Astrocyte (in vitro differentiated cells and primary cell): Measurements from ENCODE around the gene ATP13A1. TPM values are rescaled to one million over a fixed set of nuclear protein-coding genes. Genes with fewer than 3 reads are reported as not detected.

Experiments used
- DNase-seq: peaks from one replicate; pipeline ENCODE4 v3.0.0-alpha.2; 2010; ENCODE audit warnings: low read depth
- FAIRE-seq: peaks from 2 replicates; lab custom pipeline; 2011; peaks lifted over from hg19 to GRCh38; lab: Jason Lieb, UNC
- H2AFZ ChIP-seq: 2 replicates; pipeline ENCODE4 v1.6.0; 2012; ENCODE audit warnings: low read depth, low read length, inconsistent platforms
- H3K27ac ChIP-seq: 2 replicates; pipeline ENCODE4 v1.5.1; 2011; ENCODE audit warnings: low read depth, low read length, inconsistent platforms
- H3K27me3 ChIP-seq: 2 replicates; pipeline ENCODE4 v1.6.0; 2011; ENCODE audit warnings: low read length, inconsistent platforms; ENCODE audit not compliant: insufficient read depth
- H3K36me3 ChIP-seq: 2 replicates; pipeline ENCODE4 v1.5.1; 2011; ENCODE audit warnings: low read length, inconsistent platforms; ENCODE audit not compliant: insufficient read depth
- H3K4me1 ChIP-seq: 2 replicates; pipeline ENCODE4 v1.5.1; 2011; ENCODE audit warnings: low read length, inconsistent platforms; ENCODE audit not compliant: insufficient read depth
- H3K4me2 ChIP-seq: 2 replicates; pipeline ENCODE4 v1.6.0; 2012; ENCODE audit warnings: low read length, inconsistent platforms
- H3K4me3 ChIP-seq: 2 replicates; pipeline ENCODE4 v1.5.1; 2011; ENCODE audit warnings: low read depth, mild to moderate bottlenecking, low read length, inconsistent platforms; ENCODE audit not compliant: insufficient read depth
- H3K79me2 ChIP-seq: 2 replicates; pipeline ENCODE4 v1.6.0; 2012; ENCODE audit warnings: mild to moderate bottlenecking, low read length, inconsistent platforms; ENCODE audit not compliant: insufficient read depth
- H3K9ac ChIP-seq: 2 replicates; pipeline ENCODE4 v1.6.0; 2012; ENCODE audit warnings: mild to moderate bottlenecking, low read length, inconsistent platforms
- H3K9me3 ChIP-seq: 2 replicates; pipeline ENCODE4 v1.5.1; 2012; ENCODE audit warnings: low read depth, mild to moderate bottlenecking, low read length, inconsistent platforms; ENCODE audit not compliant: insufficient read depth
- H4K20me1 ChIP-seq: 2 replicates; pipeline ENCODE4 v1.6.0; 2012; ENCODE audit warnings: low read length, inconsistent platforms; ENCODE audit not compliant: insufficient read depth
- H3K27ac Mint-ChIP-seq: one replicate; pipeline ENCODE4 v1.8.0; 2021; ENCODE audit warnings: mild to moderate bottlenecking, mixed read lengths; ENCODE audit not compliant: unreplicated experiment
- H3K27me3 Mint-ChIP-seq: one replicate; pipeline ENCODE4 v1.8.0; 2021; ENCODE audit warnings: low read depth, mixed read lengths; ENCODE audit not compliant: unreplicated experiment
- H3K36me3 Mint-ChIP-seq: one replicate; pipeline ENCODE4 v1.8.0; 2021; ENCODE audit warnings: low read depth, mixed read lengths; ENCODE audit not compliant: unreplicated experiment
- H3K4me1 Mint-ChIP-seq: one replicate; pipeline ENCODE4 v1.8.0; 2021; ENCODE audit warnings: low read depth, mixed read lengths; ENCODE audit not compliant: unreplicated experiment
- H3K4me3 Mint-ChIP-seq: one replicate; pipeline ENCODE4 v1.8.0; 2021; ENCODE audit warnings: mild to moderate bottlenecking, moderate library complexity, mixed read lengths; ENCODE audit not compliant: unreplicated experiment
- H3K9me3 Mint-ChIP-seq: one replicate; pipeline ENCODE4 v1.8.0; 2021; ENCODE audit warnings: mild to moderate bottlenecking, mixed read lengths; ENCODE audit not compliant: unreplicated experiment
- EZH2 ChIP-seq: IDR thresholded peaks from 2 replicates; pipeline ENCODE4 v1.6.1; 2012; ENCODE audit warnings: mild to moderate bottlenecking, low read length, inconsistent platforms; ENCODE audit not compliant: insufficient read depth
- total RNA-seq: library from RNA; stranded (reverse); gene quantifications from 2 replicates; pipeline ENCODE4 v1.2.1, GENCODE V29; 2021
- TF ChIP-seq, protein P1 (sequence below): IDR thresholded peaks from 2 replicates; pipeline ENCODE4 v1.5.1; 2011; ENCODE audit warnings: low read depth, mild to moderate bottlenecking, inconsistent platforms, low read length, moderate library complexity; ENCODE audit not compliant: insufficient read depth

The ATP13A1 gene
- total RNA-seq, 1 donor from 2014 or later = 65.2 TPM

DNA sequence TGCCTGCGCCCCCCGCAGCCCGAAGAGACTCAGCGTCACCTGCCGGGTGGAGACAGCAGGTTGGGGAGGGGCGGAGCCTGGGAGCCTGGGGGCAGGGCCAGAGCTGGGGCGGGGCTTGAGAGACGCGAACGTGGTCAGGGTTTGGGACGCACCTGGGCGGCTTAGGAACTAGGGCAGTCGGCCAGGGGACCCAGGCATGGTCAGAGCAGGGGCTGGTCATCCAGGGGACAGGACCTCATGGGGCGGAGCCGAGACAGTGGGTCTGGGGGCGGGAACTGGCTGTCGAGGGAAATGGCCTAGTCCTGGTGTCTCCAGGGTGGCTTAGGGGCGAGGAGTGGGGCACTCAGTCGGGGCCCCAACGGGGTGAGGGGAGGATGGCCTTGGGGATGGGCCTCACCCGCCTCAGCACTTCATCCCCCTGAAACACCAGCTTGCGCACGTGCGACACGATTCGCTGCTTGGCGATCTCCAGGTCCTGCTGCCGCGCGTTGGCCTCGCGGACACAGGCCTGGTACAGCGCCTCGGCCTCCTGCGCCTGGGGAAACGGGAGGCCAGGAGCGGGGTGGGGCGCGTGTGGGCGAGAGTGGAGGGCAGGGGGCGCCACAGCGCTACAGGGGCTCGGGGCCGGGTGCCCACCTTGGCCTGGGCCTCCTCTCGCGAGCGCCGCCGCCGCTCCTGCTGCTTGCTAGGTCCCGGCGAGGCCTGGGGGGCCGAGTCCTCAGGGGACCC, 25.8 kb downstream of the ATP13A1 start:
- Mint-ChIP-seq H3K4me3 (no peak overlapping the region), H3K27ac (no peak overlapping the region)
- DNase-seq = no peak

DNA sequence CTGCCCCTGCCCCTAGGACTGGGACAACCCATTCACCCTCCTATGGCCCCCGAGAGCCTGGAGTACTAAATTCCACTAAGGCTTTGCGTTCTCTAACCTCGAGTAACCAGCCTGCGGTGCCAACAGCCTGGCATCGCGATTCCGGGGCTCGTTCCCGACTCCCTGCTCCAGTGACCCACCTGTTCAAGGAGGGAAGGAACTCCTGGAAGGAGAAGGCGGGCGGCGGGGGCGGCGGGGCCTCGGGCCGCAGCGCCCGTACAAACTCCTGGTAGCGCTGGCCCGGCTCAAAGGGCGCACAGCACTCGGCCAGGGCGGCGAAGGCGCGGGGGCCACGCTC, 26.3 kb downstream of the ATP13A1 start:
- H3K27me3 Mint-ChIP-seq = no peaks in the 10 kb centered on the region
- H3K27ac ChIP-seq = no peak overlapping the region
- no peak overlapping the region for H3K9ac ChIP-seq
- H3K79me2 ChIP-seq = no peaks in the 10 kb centered on the region
- no peaks in the 10 kb centered on the region for H3K9me3 Mint-ChIP-seq
- no peaks in the 10 kb centered on the region for H3K4me1 ChIP-seq
- no peak overlapping the region for H2AFZ ChIP-seq
- no peak overlapping the region for H3K4me2 ChIP-seq
- H3K36me3 Mint-ChIP-seq = peaks cover 30% of the 10 kb centered on the region
- H3K27ac Mint-ChIP-seq = no peak overlapping the region
- no peak overlapping the region for H3K4me3 Mint-ChIP-seq
- H3K4me1 Mint-ChIP-seq = no peaks in the 10 kb centered on the region
- H4K20me1 ChIP-seq = peaks cover 6% of the 10 kb centered on the region
- DNase-seq = no peak
- FAIRE-seq = no peak
- H3K27me3 ChIP-seq = no peaks in the 10 kb centered on the region
- peaks cover 8% of the 10 kb centered on the region for H3K36me3 ChIP-seq
- H3K9me3 ChIP-seq = no peaks in the 10 kb centered on the region
- no peak overlapping the region for H3K4me3 ChIP-seq
- TF ChIP-seq, protein P1, sequence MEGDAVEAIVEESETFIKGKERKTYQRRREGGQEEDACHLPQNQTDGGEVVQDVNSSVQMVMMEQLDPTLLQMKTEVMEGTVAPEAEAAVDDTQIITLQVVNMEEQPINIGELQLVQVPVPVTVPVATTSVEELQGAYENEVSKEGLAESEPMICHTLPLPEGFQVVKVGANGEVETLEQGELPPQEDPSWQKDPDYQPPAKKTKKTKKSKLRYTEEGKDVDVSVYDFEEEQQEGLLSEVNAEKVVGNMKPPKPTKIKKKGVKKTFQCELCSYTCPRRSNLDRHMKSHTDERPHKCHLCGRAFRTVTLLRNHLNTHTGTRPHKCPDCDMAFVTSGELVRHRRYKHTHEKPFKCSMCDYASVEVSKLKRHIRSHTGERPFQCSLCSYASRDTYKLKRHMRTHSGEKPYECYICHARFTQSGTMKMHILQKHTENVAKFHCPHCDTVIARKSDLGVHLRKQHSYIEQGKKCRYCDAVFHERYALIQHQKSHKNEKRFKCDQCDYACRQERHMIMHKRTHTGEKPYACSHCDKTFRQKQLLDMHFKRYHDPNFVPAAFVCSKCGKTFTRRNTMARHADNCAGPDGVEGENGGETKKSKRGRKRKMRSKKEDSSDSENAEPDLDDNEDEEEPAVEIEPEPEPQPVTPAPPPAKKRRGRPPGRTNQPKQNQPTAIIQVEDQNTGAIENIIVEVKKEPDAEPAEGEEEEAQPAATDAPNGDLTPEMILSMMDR = no peak
- TF ChIP-seq EZH2 = no peak

More for the DNA sequence above, 25.8 kb downstream of the ATP13A1 start:
- H3K27ac ChIP-seq = no peak overlapping the region
- FAIRE-seq = no peak
- no peaks in the 10 kb centered on the region for H3K27me3 ChIP-seq
- H3K4me2 ChIP-seq = no peak overlapping the region
- H3K36me3 ChIP-seq = peaks cover 8% of the 10 kb centered on the region
- Mint-ChIP-seq H3K9me3 (no peaks in the 10 kb centered on the region), H3K27me3 (no peaks in the 10 kb centered on the region), H3K4me1 (peaks cover 4% of the 10 kb centered on the region), H3K36me3 (peaks cover 27% of the 10 kb centered on the region)
- H3K4me3 ChIP-seq = no peak overlapping the region
- H3K4me1 ChIP-seq = peaks cover 4% of the 10 kb centered on the region
- no peaks in the 10 kb centered on the region for H3K9me3 ChIP-seq
- TF ChIP-seq EZH2 = no peak
- H3K9ac ChIP-seq = no peak overlapping the region
- no peak overlapping the region for H2AFZ ChIP-seq
- H4K20me1 ChIP-seq = peaks cover 6% of the 10 kb centered on the region
- peaks cover 4% of the 10 kb centered on the region for H3K79me2 ChIP-seq

DNA sequence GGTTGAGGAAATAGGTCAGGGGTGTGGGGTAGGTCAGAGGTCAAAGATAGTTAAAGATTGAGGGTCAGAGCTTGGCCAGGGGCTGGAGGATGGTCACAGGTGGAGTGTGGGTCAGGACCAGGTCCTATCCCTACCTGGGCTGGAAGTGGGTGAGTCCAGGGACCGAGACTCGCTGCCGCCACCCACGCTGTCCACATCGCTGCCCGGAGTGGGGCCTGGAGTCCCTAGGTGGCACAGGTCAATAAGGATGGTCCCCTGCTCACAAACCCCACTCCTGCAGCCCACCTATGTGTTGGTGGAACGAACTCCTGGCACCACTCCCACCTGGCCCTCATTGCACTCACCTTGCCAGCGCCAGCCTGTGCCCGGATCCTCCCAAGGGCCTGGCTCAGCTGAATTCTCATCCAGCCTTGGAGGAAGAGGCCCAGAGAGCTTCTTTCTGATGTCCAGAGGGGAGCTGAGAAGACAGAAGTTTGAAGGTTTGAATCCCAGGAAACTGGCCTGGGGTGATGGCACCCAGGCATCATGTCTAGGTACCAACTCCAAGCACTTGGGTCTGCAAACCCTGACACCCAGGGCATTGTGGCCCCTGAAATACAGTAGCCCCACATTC, 26.8 kb downstream of the ATP13A1 start:
- DNase-seq = no peak
- Mint-ChIP-seq H3K9me3 (no peaks in the 10 kb centered on the region), H3K4me1 (no peaks in the 10 kb centered on the region), H3K27ac (no peak overlapping the region), H3K36me3 (peaks cover 32% of the 10 kb centered on the region), H3K27me3 (no peaks in the 10 kb centered on the region), H3K4me3 (no peak overlapping the region)
- H3K9me3 ChIP-seq = no peaks in the 10 kb centered on the region
- TF ChIP-seq, protein P1 = no peak
- TF ChIP-seq EZH2 = no peak
- no peak overlapping the region for H2AFZ ChIP-seq
- H4K20me1 ChIP-seq = peaks cover 6% of the 10 kb centered on the region
- no peaks in the 10 kb centered on the region for H3K4me1 ChIP-seq
- H3K36me3 ChIP-seq = peaks cover 8% of the 10 kb centered on the region
- H3K79me2 ChIP-seq = no peaks in the 10 kb centered on the region
- H3K9ac ChIP-seq = no peak overlapping the region
- no peak overlapping the region for H3K4me3 ChIP-seq
- H3K27ac ChIP-seq = no peak overlapping the region
- H3K27me3 ChIP-seq = no peaks in the 10 kb centered on the region
- no peak overlapping the region for H3K4me2 ChIP-seq
- FAIRE-seq = no peak
